HepG2 (cell line): ENCODE results near the gene UBB. TPM values are rescaled to one million over a fixed set of nuclear protein-coding genes. Genes with fewer than 3 reads are reported as not detected.
A peak's percentile ranks its signal among the peaks of the same experiment; 100 is the strongest.

Source experiments
- ARID3A ChIP-seq: IDR thresholded peaks from 2 replicates; pipeline ENCODE4 v1.6.1; 2012; ENCODE audit warnings: low read depth, low read length, improper control_type of control experiment
- GMEB2 ChIP-seq: IDR thresholded peaks from 2 replicates; pipeline ENCODE4 v1.6.1; 2016; ENCODE audit warnings: missing biosample characterization, missing genetic modification reagents, low read depth
- MIXL1 ChIP-seq: IDR thresholded peaks from 2 replicates; pipeline ENCODE4 v1.6.1; 2016
- NFE2L2 ChIP-seq: fragments of 150-350 bp; IDR thresholded peaks from 2 replicates; pipeline ENCODE4 v1.6.1; 2014; ENCODE audit warnings: low read length
- PHF8 ChIP-seq: sonication (generic); formaldehyde crosslinking; IDR thresholded peaks from 2 replicates; pipeline ENCODE4 v1.5.0; 2020; ENCODE audit warnings: missing genetic modification reagents
- RNF2 ChIP-seq: fragments of 450-650 bp; conservative IDR thresholded peaks from 2 replicates; pipeline ENCODE4 v1.6.1; 2016; ENCODE audit warnings: low read depth
- TARDBP ChIP-seq: sonication (generic); formaldehyde crosslinking; IDR thresholded peaks from 2 replicates; pipeline ENCODE4 v1.8.0; 2022; ENCODE audit warnings: mild to moderate bottlenecking, missing genetic modification reagents
- USF2 ChIP-seq, 2 experiments: sonication (generic) in 1 of 2; formaldehyde crosslinking in 1 of 2; IDR thresholded peaks; 2 replicates each; pipeline versions ENCODE4 v1.5.1 to v1.6.1; 2011 to 2020; ENCODE audit warnings: borderline replicate concordance in 1 of 2, low read depth in 1 of 2, low read length in 1 of 2, mild to moderate bottlenecking in 1 of 2, missing genetic modification reagents in 1 of 2, moderate library complexity in 1 of 2
- ZBTB43 ChIP-seq: sonication (generic); formaldehyde crosslinking; conservative IDR thresholded peaks from 2 replicates; pipeline ENCODE4 v1.4.0; 2020; ENCODE audit warnings: missing genetic modification reagents
- ZC3H13 ChIP-seq: sonication (generic); formaldehyde crosslinking; IDR thresholded peaks from 2 replicates; pipeline ENCODE4 v1.8.1; 2023; ENCODE audit warnings: mild to moderate bottlenecking, missing genetic modification reagents, moderate library complexity
- ZNF274 ChIP-seq: sonication (generic); formaldehyde crosslinking; IDR thresholded peaks from 2 replicates; pipeline ENCODE4 v1.5.1; 2020; ENCODE audit warnings: mild to moderate bottlenecking, missing genetic modification reagents
- ZNF280D ChIP-seq: sonication (generic); formaldehyde crosslinking; IDR thresholded peaks from 2 replicates; pipeline ENCODE4 v1.5.1; 2020; ENCODE audit warnings: mild to moderate bottlenecking, missing genetic modification reagents
- ZNF414 ChIP-seq: sonication (generic); formaldehyde crosslinking; IDR thresholded peaks from 2 replicates; pipeline ENCODE4 v1.5.0; 2020; ENCODE audit warnings: missing genetic modification reagents
- ZNF503 ChIP-seq: sonication (generic); formaldehyde crosslinking; IDR thresholded peaks from 2 replicates; pipeline ENCODE4 v1.4.0; 2020; ENCODE audit warnings: missing genetic modification reagents
- ZNF605 ChIP-seq: sonication (generic); formaldehyde crosslinking; IDR thresholded peaks from 2 replicates; pipeline ENCODE4 v1.8.0; 2022; ENCODE audit warnings: mild to moderate bottlenecking, missing genetic modification reagents
- polyA plus RNA-seq, 8 experiments: library from polyadenylated mRNA; depleted of rRNA in 3 of 8; stranded (reverse) in 7 of 8; unstranded in 1 of 8; fragments of >200 nt; fragmentation: Illumina TruSeq in 4 of 8; extraction: Trizol in 4 of 8; gene quantifications; 2 replicates each; pipeline versions ENCODE4 v1.2.1 to v1.2.3, GENCODE V29; 2011 to 2016; ENCODE audit warnings: low read depth in 4 of 8, missing spikeins in 1 of 8, mixed read lengths in 1 of 8; ENCODE audit not compliant: insufficient read depth in 1 of 8
- total RNA-seq, 5 experiments: library from RNA; depleted of rRNA; stranded (reverse); fragments of >200 nt; fragmentation: Illumina TruSeq; extraction: Trizol; gene quantifications; 2 replicates each; pipeline ENCODE4 v1.2.3, GENCODE V29; 2016; ENCODE audit warnings: low read depth in 1 of 5

UBB gene
- total and polyA plus RNA-seq, 2 of the 13 experiments (the other 11 are each of a cell fraction or from before 2014, with no cell fraction given), result 1,130 to 2,066 TPM

- TF ChIP-seq RNF2 (peak; percentile 77), ZNF274 (CRISPR knock-in tag) (no peak), GMEB2 (no peak), MIXL1 (CRISPR knock-in tag) (0 out of 2 replicates have a peak, but pooled peaks have one; percentile 40), ZNF605 (CRISPR knock-in tag) (0 out of 2 replicates have a peak, but pooled peaks have one; percentile 54), ZC3H13 (CRISPR knock-in tag) (no peak), ZNF503 (CRISPR knock-in tag) (no peak), ARID3A (no peak), USF2 (IDR thresholded peaks at IDR 0.05; ENCODE audit: low read depth, low read length) (0 out of 2 replicates have a peak, but pooled peaks have one; percentile 21), USF2 (CRISPR knock-in tag; IDR thresholded peaks at IDR 0.05; ENCODE audit: borderline replicate concordance) (peak; percentile 46; the same call in 1 of the 2 replicates), ZBTB43 (CRISPR knock-in tag) (peak; percentile 69; the same call in 1 of the 2 replicates), PHF8 (peak; percentile 34; the same call in 1 of the 2 replicates), ZNF414 (CRISPR knock-in tag) (no peak), NFE2L2 (no peak), TARDBP (CRISPR knock-in tag) (peak; percentile 75), ZNF280D (peak; percentile 68)
These were observed 47.4 kb downstream of the UBB start (continued) for GRCh38 chr17:16428098-16428882.
